Caco-2 (cell line): Measurements from ENCODE around the gene HNRNPA0. TPM values are rescaled to one million over a fixed set of nuclear protein-coding genes. Genes with fewer than 3 reads are reported as not detected.

Experiments
- BruUV-seq: library from RNA; stranded (reverse); fragments of 400-500 nt; replicated peaks from 2 replicates; lab custom pipeline; 2021; lab: Mats Ljungman, UMichigan
- CTCF ChIA-PET: fragments of 300-600 bp; sonication (Branson Sonifier 250); formaldehyde crosslinking; loops from one replicate; lab custom pipeline; 2022; ENCODE audit warnings: antibody characterized with exemption; lab: Charles Lee
- POLR2A ChIA-PET: fragments of 300-600 bp; sonication (Branson Sonifier 250); formaldehyde crosslinking; loops from one replicate; lab custom pipeline; 2022; ENCODE audit warnings: antibody characterized with exemption; lab: Charles Lee
- DNase-seq, 2 experiments: peaks; one replicate each; pipeline versions ENCODE4 v3.0.0 to v3.0.0-alpha.2; 2020 to 2022
- H3K27me3 ChIP-seq: replicated peaks from 2 replicates; pipeline ENCODE4 v1.6.0; 2011; ENCODE audit warnings: low read length; ENCODE audit not compliant: control insufficient read depth, insufficient read depth
- H3K36me3 ChIP-seq: 2 replicates; pipeline ENCODE4 v1.5.1; 2011; ENCODE audit warnings: low read length; ENCODE audit not compliant: control insufficient read depth, insufficient read depth
- H3K4me1 ChIP-seq: fragments of 250-450 bp; sonication (Bioruptor Pico); 2 replicates; pipeline ENCODE4 v1.5.1; 2020; ENCODE audit warnings: mild to moderate bottlenecking
- H3K4me3 ChIP-seq: 2 replicates; pipeline ENCODE4 v1.5.1; 2011; ENCODE audit warnings: low read depth, mild to moderate bottlenecking, control low read depth, low read length
- H3K9me3 ChIP-seq: fragments of 250-450 bp; sonication (Bioruptor Pico); 2 replicates; pipeline ENCODE4 v1.5.1; 2020; ENCODE audit warnings: mild to moderate bottlenecking, moderate library complexity
- H3K27ac Mint-ChIP-seq: one replicate; pipeline ENCODE4 v1.8.0; 2022; ENCODE audit warnings: mixed read lengths; ENCODE audit not compliant: unreplicated experiment
- H3K27me3 Mint-ChIP-seq: one replicate; pipeline ENCODE4 v1.8.0; 2022; ENCODE audit warnings: mixed read lengths; ENCODE audit not compliant: insufficient read depth, unreplicated experiment
- H3K36me3 Mint-ChIP-seq: one replicate; pipeline ENCODE4 v1.8.0; 2022; ENCODE audit warnings: mild to moderate bottlenecking, mixed read lengths; ENCODE audit not compliant: insufficient read depth, unreplicated experiment
- H3K4me1 Mint-ChIP-seq: one replicate; pipeline ENCODE4 v1.8.0; 2022; ENCODE audit warnings: low read depth, mixed read lengths; ENCODE audit not compliant: unreplicated experiment
- H3K4me3 Mint-ChIP-seq: one replicate; pipeline ENCODE4 v1.8.0; 2022; ENCODE audit warnings: mild to moderate bottlenecking, moderate library complexity, mixed read lengths; ENCODE audit not compliant: unreplicated experiment
- H3K9me3 Mint-ChIP-seq: one replicate; pipeline ENCODE4 v1.8.0; 2022; ENCODE audit warnings: mixed read lengths; ENCODE audit not compliant: unreplicated experiment
- intact Hi-C: fragments of 100-400 bp; cut with micrococcal nuclease; formaldehyde crosslinking; loops from one replicate; pipeline ENCODE4 v1.10.0; 2022; ENCODE audit not compliant: unreplicated experiment
- total RNA-seq: library from RNA; stranded (reverse); gene quantifications from 2 replicates; pipeline ENCODE4 v1.2.3, GENCODE V29; 2022
- TF ChIP-seq, protein P1 (sequence below), 2 experiments: fragments of 200-600 bp in 1 of 2; IDR thresholded peaks; 1 replicate in 1 of 2; 2 replicates in 1 of 2; pipeline versions ENCODE4 v1.5.1 to v1.8.0; 2011 to 2022; ENCODE audit warnings: antibody characterized with exemption in 1 of 2, control low read depth in 1 of 2, inconsistent platforms in 1 of 2, low read depth in 1 of 2, low read length in 1 of 2, mild to moderate bottlenecking in 1 of 2, moderate library complexity in 1 of 2; ENCODE audit not compliant: insufficient read depth in 1 of 2, severe bottlenecking in 1 of 2, unreplicated experiment in 1 of 2

HNRNPA0 gene
- total RNA-seq, 1 experiment from 2014 or later: 42.5 TPM

DNA sequence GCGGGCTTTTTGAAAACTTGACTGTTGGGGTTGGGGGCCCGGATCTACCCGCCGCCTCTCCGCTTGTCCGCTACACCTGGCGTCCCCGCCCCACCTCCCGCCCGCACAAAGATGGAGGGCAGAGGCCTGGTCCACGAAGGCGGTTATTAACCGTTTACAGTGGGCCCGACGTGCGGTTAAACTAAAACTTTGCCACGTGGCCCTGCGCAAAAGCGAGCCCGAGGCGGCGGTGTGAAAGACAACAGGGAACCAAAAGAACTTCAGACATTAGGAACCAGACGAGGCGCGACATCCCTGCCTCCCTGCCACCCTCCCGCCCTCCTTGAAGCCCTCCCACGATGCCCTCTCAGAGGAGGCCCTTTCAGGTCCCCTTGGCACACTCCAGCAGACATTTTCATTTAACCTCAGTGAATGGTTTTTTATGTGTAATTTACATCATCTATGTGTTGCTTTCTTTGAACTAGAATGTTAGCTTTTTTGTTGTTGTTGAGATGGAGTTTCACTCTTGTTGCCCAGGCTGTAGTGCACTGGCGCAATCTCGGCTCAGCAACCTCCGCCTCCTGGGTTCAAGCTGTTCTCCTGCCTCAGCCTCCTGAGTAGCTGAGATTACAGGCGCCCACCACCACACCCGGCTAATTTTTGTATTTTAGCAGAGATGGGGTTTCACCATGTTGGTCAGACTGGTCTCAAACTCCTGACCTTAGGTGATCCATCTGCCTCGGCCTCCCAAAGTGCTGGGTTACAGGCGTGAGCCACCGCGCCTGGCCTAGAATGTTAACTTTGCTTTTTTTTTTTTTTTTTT lies 999 bp upstream of the HNRNPA0 start:
- H3K9me3 Mint-ChIP-seq: no peaks in the 10 kb centered on the region
- peaks cover 20% of the 10 kb centered on the region for H3K4me1 ChIP-seq
- peak overlapping the region; percentile 100 for H3K27ac Mint-ChIP-seq
- POLR2A ChIA-PET: interaction anchor here (0.6 kb wide), 1 partner anchor 783 kb away, joined by 5 read pairs; no protein-coding TSS in a partner anchor
- peaks cover 48% of the 10 kb centered on the region for H3K36me3 Mint-ChIP-seq
- 0 out of 2 replicates have a peak, but pooled peaks cover 1% of the 10 kb centered on the region for H3K36me3 ChIP-seq
- H3K4me3 ChIP-seq: peak overlapping the region; percentile 91
- intact Hi-C loops: no loop called here
- CTCF ChIA-PET: interaction anchor here (0.7 kb wide), 1 partner anchor 25 kb away, joined by 4 read pairs; no protein-coding TSS in a partner anchor
- BruUV-seq: TSS peak; percentile 53
- TF ChIP-seq, protein P1, sequence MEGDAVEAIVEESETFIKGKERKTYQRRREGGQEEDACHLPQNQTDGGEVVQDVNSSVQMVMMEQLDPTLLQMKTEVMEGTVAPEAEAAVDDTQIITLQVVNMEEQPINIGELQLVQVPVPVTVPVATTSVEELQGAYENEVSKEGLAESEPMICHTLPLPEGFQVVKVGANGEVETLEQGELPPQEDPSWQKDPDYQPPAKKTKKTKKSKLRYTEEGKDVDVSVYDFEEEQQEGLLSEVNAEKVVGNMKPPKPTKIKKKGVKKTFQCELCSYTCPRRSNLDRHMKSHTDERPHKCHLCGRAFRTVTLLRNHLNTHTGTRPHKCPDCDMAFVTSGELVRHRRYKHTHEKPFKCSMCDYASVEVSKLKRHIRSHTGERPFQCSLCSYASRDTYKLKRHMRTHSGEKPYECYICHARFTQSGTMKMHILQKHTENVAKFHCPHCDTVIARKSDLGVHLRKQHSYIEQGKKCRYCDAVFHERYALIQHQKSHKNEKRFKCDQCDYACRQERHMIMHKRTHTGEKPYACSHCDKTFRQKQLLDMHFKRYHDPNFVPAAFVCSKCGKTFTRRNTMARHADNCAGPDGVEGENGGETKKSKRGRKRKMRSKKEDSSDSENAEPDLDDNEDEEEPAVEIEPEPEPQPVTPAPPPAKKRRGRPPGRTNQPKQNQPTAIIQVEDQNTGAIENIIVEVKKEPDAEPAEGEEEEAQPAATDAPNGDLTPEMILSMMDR (IDR thresholded peaks at IDR 0.05; ENCODE audit: insufficient read depth in 1 of 2, low read depth in 1 of 2, low read length in 1 of 2, severe bottlenecking in 1 of 2, unreplicated experiment in 1 of 2): no peak
- H3K27me3 Mint-ChIP-seq: no peaks in the 10 kb centered on the region
- no peaks in the 10 kb centered on the region for H3K4me1 Mint-ChIP-seq
- no peaks in the 10 kb centered on the region for H3K27me3 ChIP-seq
- peak overlapping the region; percentile 97 for H3K4me3 Mint-ChIP-seq
- DNase-seq: no peak
- H3K9me3 ChIP-seq: peaks cover under 1% of the 10 kb centered on the region; the same call in 1 of the 2 replicates

DNA sequence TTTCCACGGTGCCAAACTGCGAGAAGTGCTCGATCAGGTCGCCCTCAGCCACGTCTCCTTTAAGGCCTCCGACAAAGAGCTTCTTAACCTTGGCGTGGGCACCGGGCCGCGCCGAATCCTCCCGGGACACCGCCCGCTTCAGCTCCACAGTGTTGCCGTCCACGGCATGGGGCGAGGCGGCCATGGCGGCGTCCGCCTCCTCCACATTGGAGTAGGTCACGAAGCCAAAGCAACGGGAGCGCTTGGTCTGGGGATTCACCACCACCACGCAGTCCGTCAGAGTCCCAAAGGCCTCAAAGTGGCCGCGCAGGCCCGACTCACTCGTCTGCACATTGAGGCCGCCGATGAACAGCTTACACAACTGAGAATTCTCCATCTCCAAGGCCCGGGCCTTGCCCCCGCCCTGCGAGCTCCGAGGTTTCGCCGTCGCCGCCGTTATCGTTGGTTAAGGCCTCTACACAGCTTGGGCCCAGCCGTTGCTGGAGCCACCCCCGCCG lies 424 bp downstream of the HNRNPA0 start:
- no peaks in the 10 kb centered on the region for H3K9me3 ChIP-seq
- peak overlapping the region; percentile 91 for H3K4me3 ChIP-seq
- Mint-ChIP-seq H3K27me3 (no peaks in the 10 kb centered on the region), H3K36me3 (peaks cover 52% of the 10 kb centered on the region), H3K4me3 (peak overlapping the region; percentile 97), H3K27ac (peak overlapping the region; percentile 100), H3K4me1 (no peaks in the 10 kb centered on the region), H3K9me3 (no peaks in the 10 kb centered on the region)
- TSS peak; percentile 68 for BruUV-seq
- TF ChIP-seq, protein P1 (IDR thresholded peaks at IDR 0.05; ENCODE audit: insufficient read depth in 1 of 2, low read depth in 1 of 2, low read length in 1 of 2, severe bottlenecking in 1 of 2, unreplicated experiment in 1 of 2): no peak
- ChIA-PET POLR2A (interaction anchor here (0.6 kb wide), 1 partner anchor 57 kb away, joined by 3 read pairs; no protein-coding TSS in a partner anchor), CTCF (interaction anchor here (0.9 to 1.5 kb wide), 2 partner anchors 12 to 13 kb away, joined by 5 to 13 read pairs; no protein-coding TSS in a partner anchor)
- no peaks in the 10 kb centered on the region for H3K27me3 ChIP-seq
- no peak for DNase-seq
- 0 out of 2 replicates have a peak, but pooled peaks cover 1% of the 10 kb centered on the region for H3K36me3 ChIP-seq
- intact Hi-C loops: no loop called here
- peaks cover 20% of the 10 kb centered on the region for H3K4me1 ChIP-seq
